ENCODE measurements around the gene TMEM151B.

- TF ChIP-seq POLR2AphosphoS5 (IDR thresholded peaks at IDR 0.05; ENCODE audit: low read depth, low read length): no peak
- no peak for TF ChIP-seq CTCF (IDR thresholded peaks at IDR 0.05)
- no peak for TF ChIP-seq SMC3 (IDR thresholded peaks at IDR 0.05; ENCODE audit: low read depth, low read length)
- TF ChIP-seq RFX5 (IDR thresholded peaks at IDR 0.05; ENCODE audit: low read length): no peak
- TF ChIP-seq TEAD4 (IDR thresholded peaks at IDR 0.05; ENCODE audit: borderline replicate concordance, insufficient read depth): no peak
- TF ChIP-seq EP300 (IDR thresholded peaks at IDR 0.05; ENCODE audit: borderline replicate concordance in 1 of 2, low read depth in 1 of 2, low read length in 1 of 2): no peak
- TF ChIP-seq REST (IDR thresholded peaks at IDR 0.05; ENCODE audit: low read depth, low read length): no peak
- TF ChIP-seq MEF2A (IDR thresholded peaks at IDR 0.05; ENCODE audit: borderline replicate concordance, low read depth): no peak
- TF ChIP-seq TCF12 (IDR thresholded peaks at IDR 0.05): no peak
- no peak for TF ChIP-seq TAF1 (IDR thresholded peaks at IDR 0.05; ENCODE audit: borderline replicate concordance, low read depth, low read length)
- no peak for TF ChIP-seq NFIC (IDR thresholded peaks at IDR 0.05; ENCODE audit: borderline replicate concordance)
- no peak for TF ChIP-seq JUND (IDR thresholded peaks at IDR 0.05)
- TF ChIP-seq CHD2 (IDR thresholded peaks at IDR 0.05; ENCODE audit: low read length, partially characterized antibody): no peak
- TF ChIP-seq RAD21 (IDR thresholded peaks at IDR 0.05; ENCODE audit: low read length): no peak
These were observed 40.1 kb upstream of the TMEM151B start for GRCh38 chr6:44230034-44230675.
